GM19455 (cell line): Measurements from ENCODE around the gene DTL.
A peak's percentile ranks its signal among the peaks of the same experiment; 100 is the strongest.
"Not testable (repeated sequence)": the region's sequence is repeated elsewhere in the genome, so short reads cannot be mapped to it uniquely, and the experiment has no call there.

Source experiments
- ATAC-seq: cut with Tn5 transposase; IDR thresholded peaks from one replicate; pipeline ENCODE4 v1.9.1; 2021; ENCODE audit not compliant: unreplicated experiment

Gene DTL

GRCh38 chr1:212035123-212035834 is at the start of gene DTL, which contains the start of gene INTS7:
Gene DTL, plus strand, starts transcription at chr1:212035748. Its CDS starts 143 bp downstream, at chr1:212035891.
Gene INTS7, minus strand, starts transcription at chr1:212035557. Its CDS starts 120 bp downstream, at chr1:212035437.
- peak; percentile 74 for ATAC-seq

GRCh38 chr1:211986628-211987254 is 48.8 kb upstream of the DTL start:
- ATAC-seq, result no peak

DNA sequence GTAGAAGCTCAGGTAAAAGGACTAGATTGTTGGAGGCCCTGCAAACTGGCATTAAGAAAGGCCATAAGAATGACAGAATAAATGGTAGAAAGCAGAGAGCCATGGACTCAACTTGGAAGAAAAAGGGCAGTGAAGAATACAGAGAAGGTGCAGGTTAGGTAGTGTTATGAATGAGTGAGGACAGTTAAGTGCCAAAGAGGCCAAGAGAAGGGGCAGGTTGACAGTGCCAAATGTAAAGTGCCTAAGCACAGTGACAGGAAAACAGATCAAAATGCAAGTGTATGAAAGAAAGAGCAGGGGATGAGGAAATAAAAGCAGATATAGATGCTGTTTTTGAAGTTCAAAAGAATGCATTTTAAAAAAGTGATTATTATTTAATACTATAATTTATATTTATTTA is 43.9 kb upstream of the DTL start:
- no peak for ATAC-seq

DNA sequence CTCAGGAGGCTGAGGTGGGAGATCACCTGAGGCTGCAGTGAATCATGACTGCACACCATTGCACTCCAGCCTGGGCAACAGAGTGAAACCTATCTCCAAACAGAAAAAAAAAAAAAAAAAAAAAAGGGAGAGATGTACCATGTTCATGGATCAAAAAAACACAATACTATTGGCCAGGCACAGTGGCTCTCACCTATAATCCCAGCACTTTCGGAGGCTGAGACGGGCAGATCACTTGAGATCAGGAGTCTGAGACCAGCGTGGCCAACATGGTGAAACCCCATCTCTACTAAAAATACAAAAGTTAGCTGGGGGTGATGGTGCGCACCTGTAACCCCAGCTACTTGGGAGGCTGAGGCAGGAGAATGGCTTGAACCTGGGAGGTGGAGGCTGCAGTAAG is 38.1 kb upstream of the DTL start:
- not testable (repeated sequence) for ATAC-seq

DNA sequence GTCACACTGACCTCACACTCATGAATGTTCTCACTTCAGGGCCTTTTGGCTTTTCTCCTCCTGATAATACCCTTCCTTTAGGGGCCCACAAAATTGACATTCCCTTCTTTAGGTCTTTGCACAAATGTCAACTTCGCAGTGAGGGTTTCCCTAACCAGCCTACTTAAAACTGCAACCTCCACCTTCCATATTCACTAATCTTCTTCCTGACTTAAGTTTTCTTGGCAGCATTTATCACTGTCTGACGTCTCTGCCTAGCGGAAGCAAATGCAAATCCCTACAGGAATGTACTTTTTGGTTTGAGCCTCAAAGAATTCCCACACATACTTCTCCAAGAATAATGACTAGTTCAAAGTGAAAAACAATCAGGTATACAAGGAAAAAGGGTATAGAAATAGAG is 33.0 kb upstream of the DTL start:
- ATAC-seq, result no peak

DNA sequence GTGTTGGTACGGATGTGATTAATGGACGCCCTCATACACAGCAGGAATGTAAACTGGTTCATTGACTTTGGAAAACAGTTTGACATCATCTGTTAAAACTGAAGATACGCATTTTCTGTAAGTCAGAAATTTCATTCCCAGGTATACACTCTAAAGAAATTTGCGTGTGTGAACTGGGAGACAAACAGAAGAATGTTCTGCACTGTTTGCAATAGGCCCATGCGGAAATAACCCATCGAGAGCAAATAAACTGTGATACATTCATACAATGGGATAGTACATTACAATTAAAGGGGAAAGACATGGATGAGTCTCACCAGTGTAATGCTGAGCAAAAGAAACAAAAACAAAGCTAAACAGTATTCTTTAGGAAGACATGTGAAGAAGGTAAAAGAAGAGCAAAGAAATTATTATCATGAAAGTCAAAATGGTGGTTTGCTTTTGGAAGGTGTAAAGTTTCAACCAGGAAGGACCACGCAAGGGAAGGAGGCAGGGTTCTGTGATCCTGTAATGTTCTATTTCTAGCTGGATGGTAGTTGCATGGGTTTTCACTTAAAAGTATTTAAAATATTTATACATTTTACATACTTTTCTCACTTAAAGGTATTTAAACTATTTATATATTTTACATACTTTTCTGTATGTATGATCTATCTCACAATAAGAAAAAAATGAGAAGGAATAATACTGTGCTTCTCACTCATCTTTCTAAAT is 30.5 kb upstream of the DTL start:
- ATAC-seq, result no peak

DNA sequence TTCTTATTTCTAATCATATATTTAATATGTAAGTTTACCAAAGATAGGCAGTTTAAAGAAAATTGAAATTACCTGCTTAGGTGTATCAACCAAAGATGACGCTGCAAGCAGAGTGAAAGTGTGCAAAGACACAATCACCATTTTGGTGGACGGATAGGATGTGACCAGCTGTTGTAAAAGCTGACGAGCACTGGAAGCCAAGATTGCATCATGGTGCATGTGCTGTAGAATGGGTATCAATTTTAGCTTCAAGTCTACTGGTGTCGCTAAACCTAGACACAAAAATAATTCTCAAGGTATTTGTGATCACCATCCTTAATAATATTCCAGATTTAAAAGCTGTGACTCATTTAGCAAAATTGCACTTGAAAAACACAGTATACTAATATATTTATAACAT is 28.4 kb upstream of the DTL start:
- ATAC-seq, result no peak

- ATAC-seq, result no peak
These were observed 27.7 kb upstream of the DTL start for GRCh38 chr1:212007886-212008285.

- ATAC-seq, result no peak
These were observed 26.0 kb upstream of the DTL start for GRCh38 chr1:212009561-212009960.

DNA sequence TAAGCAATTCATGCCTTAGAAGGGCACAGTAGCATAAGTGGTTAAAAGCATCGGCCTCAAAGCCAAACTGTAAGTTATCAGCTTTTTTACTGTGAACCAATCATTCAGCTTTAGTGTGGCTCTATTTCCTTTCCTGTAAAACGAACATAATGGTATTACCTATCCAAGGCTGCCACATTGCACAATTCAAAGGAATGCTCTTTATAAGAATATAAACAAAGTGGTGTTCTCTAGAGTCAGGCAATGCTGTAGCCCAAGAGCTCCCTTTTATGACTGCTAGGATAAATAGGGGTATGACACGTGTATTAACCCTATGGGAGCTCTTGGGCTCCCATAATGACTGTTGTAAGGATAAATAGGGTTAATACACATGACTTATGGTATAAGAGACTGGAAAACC is 25.5 kb upstream of the DTL start:
- ATAC-seq, result no peak

GRCh38 chr1:212012034-212012740 is 23.4 kb upstream of the DTL start:
- ATAC-seq, result peak; percentile 88

DNA sequence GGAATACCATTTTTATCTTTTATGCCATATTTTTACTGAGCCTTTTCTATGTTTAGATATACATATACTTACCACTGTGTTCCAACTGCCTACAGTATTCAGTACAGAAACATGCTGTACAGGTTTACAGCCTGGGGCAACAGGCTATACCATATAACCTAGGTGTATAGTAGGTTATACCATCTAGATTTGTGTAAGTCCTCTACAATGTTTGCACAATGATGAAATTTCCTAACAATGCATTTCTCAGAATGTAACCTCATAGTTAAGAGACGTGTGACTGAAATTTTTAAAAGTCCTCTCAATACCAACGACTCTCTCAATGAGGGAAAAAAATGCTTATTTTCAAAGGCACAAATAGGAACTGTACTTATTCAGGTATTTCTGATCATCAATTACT is 21.9 kb upstream of the DTL start:
- ATAC-seq, result no peak

GRCh38 chr1:212020975-212021374 is 14.6 kb upstream of the DTL start:
- ATAC-seq, result no peak

DNA sequence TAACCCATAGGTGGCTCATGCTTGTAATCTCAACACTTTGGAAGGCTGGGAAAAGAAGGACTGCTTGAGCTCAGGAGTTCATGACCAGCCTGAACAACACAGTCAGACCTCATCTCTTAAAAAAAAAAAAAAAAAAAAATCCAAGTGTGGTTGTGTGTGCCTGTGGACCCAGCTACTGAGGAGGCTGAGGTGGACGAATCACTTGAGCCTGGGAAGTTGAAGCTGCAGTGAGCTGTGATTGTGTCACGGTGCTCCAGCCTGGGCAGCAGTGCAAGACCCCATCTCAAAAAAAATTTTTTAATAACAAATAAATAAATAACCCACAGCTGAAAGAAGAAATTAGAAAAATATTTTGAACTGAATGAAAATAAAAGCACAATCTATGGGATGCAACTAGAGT is 14.0 kb upstream of the DTL start:
- ATAC-seq, result no peak

DNA sequence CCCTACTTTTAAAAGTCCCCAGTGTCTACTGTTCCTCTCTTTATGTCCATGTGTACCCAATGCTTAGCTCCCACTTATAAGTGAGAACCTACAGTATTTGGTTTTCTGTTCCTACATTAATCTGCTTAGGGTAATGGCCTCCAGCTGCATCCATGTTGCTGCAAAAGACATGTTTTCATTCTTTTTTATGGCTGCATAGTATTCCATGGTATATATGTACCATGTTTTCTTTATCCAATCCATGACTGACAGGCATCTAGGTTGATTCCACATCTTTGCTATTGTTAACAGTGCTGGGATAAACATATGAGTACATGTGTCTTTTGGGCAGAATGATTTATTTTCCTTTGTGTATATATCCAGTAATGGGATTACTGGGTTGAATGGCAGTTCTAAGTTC is 12.6 kb upstream of the DTL start:
- not testable (repeated sequence) for ATAC-seq

DNA sequence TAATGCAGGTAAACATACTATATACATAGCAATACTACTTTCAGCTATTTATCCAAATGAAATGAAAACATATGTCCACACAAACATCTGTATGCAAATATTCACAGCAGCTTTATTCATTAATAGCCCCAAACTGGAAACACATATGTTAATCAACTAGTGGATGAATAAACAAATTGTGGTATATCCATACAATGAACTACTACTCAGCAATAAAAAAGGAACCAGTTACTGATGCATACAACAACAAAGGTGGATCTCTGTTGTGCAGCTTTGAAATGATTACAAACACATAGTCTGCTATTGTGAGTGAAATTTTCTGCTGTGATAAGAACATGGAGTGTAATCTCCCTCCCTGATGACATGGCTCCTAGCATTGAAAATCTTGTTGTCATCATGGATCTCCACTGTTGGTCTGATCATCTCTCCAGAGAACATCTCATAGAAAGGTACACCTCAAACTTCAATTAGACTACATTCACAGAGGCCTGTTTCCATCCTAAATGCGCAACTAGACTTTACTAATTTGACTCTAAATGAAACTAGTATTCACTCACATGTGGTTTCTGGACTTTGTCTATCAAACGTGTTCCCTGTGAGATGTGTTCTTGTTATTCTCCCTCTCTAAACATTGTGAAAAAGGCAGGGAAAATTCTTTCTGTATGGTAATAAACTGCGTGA is 10.9 kb upstream of the DTL start:
- no peak for ATAC-seq

DNA sequence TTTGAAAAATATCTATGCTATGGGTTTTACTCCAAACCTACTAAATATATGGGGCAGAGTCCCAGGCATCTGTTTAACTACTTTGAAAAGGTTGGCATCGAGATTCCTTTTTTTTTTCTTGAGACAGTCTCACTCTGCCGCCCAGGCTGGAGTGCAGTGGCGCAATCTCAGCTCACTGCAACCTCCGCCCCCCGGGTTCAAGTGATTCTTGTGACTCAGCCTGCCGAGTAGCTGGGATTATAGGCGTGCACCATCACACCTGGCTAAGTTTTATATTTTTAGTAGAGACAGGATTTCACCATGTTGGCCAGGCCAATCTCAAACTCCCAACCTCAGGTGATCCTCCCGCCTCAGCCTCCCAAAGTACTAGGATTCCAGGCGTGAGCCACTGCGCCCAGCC is 7.8 kb upstream of the DTL start:
- ATAC-seq, result not testable (repeated sequence)

DNA sequence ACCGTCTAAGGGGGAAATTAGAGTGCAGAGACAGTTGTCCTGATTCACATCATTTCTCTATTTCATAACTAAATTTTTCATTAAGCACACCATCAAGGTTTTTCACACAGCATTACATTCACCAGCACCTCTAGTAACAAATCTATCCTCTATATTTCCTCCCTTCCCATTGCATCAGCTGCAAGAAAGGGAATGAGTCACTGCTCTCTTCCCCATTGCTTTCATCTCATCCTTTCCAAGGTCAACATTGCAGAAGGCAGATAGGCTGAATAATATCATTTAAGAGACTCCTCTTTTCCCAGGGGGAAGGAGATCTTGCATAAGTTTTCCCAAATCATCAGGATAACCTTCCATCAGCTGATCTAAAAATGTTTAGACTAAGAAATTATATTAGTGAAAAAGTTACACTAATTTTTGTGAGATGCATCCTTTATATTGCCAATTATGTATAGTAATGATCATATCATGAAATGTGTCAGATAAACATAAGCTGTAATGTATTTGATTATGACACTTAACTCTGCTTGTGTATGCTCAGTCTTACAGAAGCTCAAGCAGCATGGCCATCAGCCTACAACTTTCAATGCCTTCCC is 4.5 kb upstream of the DTL start:
- ATAC-seq, result no peak

GRCh38 chr1:212034516-212035122 is 929 bp upstream of the DTL start:
- ATAC-seq, result peak; percentile 7
